HT-29 (cell line): ENCODE results near the gene GPR155. TPM values are rescaled to one million over a fixed set of nuclear protein-coding genes. Genes with fewer than 3 reads are reported as not detected.
"Not testable (repeated sequence)": the region's sequence is repeated elsewhere in the genome, so short reads cannot be mapped to it uniquely, and the experiment has no call there.

Experiments used
- DNase-seq: peaks from one replicate; pipeline ENCODE4 v3.0.0-alpha.2; 2015; ENCODE audit warnings: low spot score
- total RNA-seq: library from RNA; depleted of rRNA; stranded (reverse); fragments of >200 nt; shearing (Covaris generic); gene quantifications from 2 replicates; pipeline ENCODE4 v1.2.3, GENCODE V29; 2014

GPR155 gene
- total RNA-seq, 1 experiment from 2014 or later = not detected

DNA sequence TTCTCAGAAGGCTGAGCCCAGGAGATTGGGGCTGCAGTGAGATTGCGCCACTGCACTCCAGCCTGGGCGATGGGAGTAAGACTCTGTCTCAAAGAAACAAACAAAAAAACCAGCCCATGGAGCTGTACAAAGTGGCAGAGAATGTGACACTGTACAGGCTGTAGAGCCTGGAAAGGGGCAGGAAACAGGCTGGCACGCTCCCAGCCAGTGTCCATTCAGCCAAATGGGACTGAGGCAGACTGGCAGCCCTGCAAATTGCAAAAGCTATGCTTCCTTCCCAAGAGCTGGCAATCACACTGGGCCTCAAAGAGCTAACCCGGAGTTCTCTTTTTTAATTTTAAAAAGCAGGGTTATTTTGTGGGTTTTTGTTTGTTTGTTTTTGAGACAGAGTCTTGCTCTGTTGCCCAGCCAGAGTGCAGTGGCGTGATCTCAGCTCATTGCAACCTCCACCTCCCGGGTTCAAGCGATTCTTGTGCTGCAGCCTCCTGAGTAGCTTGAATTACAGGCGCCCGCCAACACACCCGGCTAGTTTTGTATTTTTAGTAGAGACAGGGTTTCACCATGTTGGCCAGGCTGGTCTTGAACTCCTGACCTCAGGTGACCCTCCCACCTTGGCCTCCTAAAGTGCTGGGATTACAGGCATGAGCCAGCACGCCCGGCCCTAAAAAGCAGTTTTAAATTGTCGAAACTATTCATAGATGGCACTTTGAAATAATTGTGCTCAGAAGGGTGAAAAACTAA is 48.5 kb downstream of the GPR155 start:
- no peak for DNase-seq

DNA sequence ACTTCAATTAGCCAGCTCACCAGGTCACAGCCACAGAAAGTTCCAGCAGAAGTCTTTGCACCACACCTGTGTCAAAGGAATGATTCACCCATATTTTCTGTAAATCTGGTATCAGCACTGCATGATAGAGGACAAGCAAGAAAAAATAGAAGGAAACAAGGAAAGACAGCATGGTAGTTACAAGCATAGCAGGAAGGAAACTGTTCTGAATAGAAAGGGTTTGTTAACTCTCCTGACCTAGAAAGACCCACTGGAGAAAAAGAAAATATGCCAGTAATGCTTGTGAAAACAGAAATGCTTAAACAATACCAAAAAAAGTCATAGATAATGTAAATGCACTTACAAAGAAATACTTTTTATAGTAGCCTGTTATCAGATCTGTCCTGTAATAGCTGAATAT is 50.5 kb downstream of the GPR155 start:
- no peak for DNase-seq

DNA sequence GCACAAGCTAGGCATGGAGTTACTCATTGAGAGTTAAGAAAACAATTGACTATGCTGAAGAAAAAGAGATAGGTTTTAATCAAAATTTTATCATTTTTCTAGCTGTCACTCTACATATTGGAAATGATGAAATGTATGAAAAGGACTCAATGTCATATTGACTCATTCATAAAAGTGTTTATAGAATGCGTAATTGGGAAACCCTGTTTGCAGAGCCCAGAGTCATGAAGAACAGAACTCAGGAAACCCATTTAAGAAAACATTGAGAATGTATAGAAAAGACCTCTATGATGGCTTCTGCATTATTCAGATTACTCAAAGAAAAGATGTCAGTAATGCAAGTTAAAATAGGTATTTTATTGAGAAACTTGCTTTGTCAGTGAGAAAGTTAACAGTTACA is 54.9 kb downstream of the GPR155 start:
- no peak for DNase-seq

DNA sequence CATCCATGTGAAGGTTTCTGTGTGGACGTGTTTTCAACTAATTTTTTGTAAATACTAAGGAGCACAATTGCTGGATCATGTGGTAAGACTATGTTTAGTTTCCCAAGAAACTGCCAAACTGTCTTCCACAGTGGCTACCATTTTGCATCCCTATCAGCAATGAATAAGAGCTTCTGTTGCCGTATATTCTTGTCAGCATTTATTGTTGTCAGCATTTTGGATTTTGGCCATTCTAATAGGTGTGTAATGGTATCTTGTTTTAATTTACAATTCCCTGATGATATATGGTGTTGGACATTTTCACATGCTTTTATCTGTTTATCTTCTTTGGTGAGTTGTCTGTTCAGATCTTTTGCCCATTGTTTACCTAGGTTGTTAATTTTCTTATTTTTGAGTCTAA is 56.8 kb downstream of the GPR155 start:
- DNase-seq = no peak

DNA sequence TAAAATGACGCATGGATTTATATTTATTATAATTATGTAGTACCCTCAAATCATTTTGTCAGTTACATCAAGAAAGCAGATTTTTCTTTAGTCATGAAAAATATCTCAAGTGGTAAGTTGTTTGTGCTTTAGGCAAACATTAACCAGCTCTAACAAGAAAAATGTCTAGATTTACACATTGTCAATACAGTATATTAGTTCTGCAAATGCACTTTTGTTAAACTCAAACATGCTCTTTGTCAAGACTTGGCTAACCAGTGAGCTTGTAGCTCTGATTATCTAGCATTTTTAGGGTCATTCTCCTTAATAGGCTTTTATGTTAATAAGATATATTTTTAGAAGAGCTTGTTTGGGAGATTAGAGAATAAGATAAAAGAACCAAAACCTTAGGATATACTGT is 58.6 kb downstream of the GPR155 start:
- no peak for DNase-seq

DNA sequence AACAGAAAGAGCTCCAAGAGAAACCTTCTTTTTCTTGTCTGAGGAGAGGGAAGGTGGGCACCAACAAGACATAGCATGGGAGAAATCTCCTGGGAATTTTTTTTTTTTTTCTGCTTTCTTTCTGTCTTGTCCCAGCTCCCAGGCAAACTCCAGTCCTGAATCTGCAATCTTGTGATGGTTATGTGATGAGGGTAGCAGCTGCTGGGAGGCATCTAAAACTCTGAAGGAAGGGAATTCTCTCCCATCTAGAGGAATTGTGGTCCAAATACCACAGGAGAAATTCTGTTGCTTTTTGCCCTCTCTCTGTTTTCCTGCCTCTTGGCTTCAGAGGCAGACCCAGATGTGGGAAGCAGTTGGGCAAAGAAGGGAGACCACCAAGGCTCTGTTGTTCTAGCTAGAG is 74.6 kb downstream of the GPR155 start:
- no peak for DNase-seq

DNA sequence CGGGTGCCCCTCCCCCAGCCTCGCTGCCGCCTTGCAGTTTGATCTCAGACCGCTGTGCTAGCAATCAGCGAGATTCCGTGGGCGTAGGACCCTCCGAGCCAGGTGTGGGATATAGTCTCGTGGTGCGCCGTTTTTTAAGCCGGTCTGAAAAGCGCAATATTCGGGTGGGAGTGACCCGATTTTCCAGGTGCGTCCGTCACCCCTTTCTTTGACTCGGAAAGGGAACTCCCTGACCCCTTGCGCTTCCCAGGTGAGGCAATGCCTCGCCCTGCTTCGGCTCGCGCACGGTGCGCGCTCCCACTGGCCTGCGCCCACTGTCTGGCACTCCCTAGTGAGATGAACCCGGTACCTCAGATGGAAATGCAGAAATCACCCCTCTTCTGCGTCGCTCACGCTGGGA is 76.8 kb downstream of the GPR155 start:
- DNase-seq = not testable (repeated sequence)

DNA sequence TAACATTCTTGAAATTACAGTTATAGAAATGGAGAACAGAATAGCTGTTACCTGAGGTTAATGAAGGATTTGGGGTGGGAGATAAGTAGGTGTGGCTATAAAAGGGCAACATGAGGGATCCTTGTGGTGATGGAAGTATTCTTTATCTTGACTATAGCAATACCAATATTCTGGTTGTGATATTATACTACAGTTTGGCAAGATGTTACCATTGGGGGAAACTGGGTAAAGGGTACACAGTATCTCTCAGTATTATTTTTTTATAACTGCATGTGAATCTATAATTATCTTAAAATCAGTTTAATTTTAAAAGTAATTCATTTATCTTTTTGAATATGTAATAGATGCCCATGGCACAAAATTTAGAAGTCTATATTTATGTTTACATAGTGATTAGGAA is 83.2 kb downstream of the GPR155 start:
- no peak for DNase-seq

DNA sequence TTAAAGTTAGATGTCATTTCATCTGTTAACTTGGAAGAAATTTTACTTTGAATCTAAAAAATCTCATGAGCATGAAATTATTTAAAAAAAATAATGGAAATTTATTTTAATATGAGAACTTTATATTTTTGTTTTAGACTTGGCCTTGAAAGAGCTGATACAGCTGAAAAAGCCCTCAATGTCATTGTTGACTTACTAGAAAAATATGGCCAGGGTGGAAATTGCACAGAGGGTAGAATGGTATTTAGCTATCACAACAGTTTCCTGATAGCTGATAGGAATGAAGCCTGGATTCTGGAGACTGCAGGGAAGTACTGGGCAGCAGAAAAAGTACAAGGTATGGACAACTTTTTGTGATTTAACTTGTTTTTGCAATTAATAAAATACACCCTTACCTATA is 86.0 kb downstream of the GPR155 start:
- no peak for DNase-seq

DNA sequence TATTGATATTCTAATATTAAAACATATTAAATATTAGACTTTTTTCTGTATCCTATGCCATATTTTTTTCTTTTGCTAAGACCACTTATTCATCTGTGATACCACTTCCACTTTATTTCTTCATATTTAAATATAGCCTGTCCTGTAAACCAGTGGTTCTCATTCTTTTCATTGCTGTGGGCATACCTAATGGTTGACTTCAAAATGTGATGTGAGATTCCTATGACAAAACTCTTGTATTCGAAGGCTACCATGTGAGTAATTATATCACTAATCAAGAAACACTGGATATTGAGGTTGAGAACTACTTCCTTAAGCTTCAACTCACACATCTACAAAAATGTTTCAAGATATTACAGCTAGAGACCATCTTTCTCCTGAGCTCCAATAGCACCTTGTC is 87.7 kb downstream of the GPR155 start:
- DNase-seq = no peak

DNA sequence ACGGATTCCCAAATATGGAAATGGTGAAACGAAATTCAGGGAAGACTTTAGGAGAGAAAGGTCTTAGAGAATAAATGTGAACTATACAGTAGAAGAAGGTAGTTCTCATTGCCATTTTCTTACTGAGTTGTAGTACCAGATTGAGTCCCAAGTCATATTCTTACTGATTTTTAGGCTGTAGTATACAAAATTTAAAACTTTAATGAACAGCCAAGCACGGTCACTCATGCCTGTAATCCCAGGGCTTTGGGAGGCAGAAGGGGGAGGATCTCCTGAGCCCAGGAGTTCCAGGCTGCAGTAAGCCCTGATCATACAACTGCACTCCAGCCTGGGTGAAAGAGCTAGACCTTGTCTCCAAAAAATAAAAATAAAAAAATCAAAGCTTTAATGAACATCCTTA is 89.1 kb downstream of the GPR155 start:
- no peak for DNase-seq

DNA sequence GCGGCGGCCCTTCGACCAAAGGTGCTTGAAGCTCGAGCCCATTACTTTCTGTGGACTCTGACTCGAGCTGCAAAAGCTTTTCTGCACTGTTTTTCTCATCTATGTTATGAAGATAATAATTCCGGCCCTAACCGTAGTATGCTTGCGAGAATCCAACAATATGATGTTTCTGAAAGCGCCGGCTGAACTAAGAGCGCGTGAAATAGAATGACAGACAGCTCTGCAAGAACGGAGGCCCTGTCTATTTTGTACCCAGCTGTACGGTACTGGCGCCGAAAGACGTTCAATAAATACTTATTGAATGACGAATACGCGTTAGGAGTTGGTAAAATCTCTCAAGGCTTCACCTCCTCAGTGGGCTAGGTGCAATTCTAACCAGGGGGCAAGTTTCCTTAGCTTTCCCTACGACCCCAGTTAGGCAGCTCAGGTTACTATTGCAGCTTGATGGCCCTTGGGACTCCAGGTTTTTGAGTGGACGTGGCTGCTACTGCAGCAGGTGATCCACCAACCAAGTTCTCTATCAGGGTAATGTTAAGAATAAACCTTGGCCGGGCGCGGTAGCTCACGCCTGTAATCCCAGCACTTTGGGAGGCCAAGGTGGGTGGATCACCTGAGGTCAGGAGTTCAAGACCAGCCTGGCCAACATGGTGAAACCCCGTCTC is 90.7 kb downstream of the GPR155 start:
- DNase-seq = peak; percentile 54

DNA sequence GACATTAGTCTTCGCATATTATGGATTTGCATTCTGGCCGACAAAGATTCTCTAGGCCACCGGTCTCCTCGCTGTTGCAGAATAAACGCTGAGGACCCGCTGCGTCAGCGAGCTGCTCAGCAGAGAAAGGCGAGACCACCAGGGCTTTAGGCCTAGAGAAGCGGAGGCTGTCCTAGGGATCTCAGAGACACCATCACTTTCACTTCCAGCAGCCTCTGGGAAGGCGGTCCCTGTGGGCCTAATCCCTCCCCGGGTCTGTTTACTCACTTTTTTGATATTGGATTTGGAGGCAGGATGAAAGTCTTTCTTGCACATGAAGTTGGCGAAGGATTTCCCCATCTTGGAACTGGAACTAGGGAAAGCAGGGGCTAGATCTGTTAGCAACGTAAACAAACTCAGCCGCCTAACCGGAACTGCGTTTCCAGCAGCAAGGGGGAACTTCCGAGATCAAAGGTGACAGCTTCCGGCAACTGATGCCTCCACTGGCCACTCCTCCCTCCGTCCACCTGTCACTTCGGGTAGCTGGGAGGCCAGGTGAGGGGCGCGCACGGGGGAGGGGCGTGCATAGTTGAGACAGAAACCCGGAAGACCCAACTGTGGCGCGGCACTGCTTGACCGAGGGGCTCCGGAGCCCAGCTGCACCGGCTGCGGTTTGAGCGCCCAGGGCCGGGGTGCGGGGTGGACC is 91.4 kb downstream of the GPR155 start, which contains the start of gene SCRN3:
SCRN3 (plus strand) TSS at position 447 of the 685 bp plus-strand sequence. CDS start 2,554 bp downstream, outside the sequence.
- DNase-seq = peak; percentile 81

DNA sequence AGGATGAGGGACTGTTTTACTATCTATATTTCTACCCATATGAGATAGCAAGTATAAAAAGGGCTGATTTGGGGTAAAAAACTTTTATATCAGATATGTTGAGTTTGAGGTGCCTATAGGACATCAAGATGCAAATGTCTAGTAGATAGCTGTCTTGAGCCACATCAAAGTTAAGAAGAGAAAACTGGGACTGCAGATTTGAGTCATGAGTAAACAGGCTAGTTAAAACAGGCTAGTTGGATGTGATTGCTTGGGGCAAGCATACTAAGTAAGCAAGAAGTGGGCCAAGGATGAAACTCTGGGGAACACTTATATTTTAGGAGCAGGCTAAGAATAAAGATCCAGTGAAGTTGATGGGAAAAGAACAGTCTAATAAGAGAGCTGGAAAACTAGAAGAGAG is 94.1 kb downstream of the GPR155 start:
- no peak for DNase-seq

DNA sequence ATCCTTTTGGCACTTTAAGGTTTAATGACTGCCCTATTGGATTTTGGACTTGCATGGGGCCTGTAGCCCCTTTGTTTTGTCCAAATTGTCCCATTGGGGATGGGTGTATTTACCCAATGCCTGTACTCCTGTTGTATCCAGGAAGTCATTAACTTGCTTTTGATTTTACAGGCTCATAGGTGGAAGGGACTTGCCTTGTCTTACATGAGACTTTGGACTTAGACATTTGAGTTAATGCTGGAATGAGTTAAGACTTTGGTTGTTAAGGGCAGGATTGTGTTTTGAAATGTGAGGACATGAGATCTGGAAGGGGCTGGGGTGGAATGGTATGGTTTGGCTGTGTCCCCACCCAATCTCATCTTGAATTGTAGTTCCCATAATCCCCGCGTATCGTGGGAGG is 96.5 kb downstream of the GPR155 start:
- not testable (repeated sequence) for DNase-seq

DNA sequence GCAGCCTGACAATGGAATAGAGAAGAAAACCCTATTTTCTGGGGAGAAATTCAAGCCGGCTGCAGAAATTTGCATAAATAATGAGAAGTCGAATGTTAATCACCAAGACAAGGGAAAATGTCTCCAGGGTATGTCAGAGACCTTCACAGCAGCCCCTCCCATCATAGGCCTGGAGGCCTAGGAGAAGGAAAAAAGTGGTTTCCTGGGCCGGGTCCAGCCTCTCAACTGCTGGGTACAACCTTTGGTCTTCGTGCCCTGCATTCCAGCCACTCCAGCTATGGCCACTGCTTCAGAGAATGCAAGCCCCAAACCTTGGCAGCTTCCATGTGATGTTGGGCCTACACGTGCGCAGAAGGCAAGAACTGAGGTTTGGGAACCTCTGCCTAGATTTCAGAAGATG is 97.3 kb downstream of the GPR155 start:
- no peak for DNase-seq

DNA sequence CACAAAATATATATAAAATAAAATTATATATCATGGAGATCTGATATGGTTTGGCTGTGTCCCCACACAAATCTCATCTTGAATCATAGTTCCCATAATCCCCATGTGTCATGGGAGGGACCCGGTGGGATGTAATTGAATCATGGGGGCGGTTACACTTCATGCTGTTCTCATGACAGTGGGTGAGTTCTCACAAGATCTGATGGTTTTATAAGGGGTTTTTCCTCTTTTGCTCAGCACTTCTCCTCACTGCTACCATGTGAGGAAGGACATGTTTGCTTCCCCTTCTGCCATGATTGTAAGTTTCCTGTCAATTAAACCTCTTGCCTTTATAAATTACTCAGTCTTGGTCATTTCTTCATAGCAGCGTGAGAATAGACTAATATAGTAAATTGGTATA is 98.1 kb downstream of the GPR155 start:
- not testable (repeated sequence) for DNase-seq

DNA sequence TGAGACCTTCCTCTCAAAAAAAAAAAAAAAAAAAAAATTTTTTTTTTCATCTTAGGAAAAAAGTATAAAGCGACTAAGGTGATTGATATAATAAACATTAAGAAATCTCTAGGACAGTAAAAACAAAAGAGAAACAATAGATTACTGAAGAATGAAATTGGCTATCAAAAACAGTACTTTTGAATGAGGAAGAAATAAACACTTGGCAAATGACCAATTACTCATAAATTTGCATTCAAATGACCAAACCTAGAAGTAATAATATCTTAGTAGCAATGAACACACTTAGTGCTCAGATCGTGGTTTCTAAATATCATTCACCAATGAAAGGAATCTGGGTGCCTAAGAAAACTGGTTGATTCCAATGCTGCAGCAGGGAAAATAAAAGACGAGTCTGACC is 101.6 kb downstream of the GPR155 start:
- no peak for DNase-seq

DNA sequence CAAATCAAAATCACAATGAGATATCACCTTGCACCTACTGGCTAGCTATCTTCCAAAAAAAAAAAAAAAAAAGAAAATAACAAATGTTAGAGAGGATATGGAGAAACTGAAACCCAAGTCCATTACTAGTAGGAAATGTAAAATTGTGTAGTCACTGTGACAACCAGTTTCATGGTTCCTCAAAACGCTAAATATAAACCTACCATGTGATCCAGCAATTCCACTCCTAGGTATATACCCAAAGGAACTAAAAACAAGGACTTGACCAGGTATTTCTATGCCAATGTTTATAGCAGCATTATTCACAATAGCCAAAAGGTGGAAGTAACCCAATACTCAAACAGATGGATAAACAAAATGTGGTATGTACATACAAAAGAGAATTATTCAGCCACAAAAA is 103.0 kb downstream of the GPR155 start:
- DNase-seq = no peak
